Effector CD8-positive, alpha-beta T cell (primary cell): ENCODE measurements around the gene GOLGA6L2.
"Not testable (repeated sequence)": the region's sequence is repeated elsewhere in the genome, so short reads cannot be mapped to it uniquely, and the experiment has no call there.

Source experiments
- DNase-seq: peaks from one replicate; lab custom pipeline; 2025; lab: John Stamatoyannopoulos, UW

Gene GOLGA6L2

DNA sequence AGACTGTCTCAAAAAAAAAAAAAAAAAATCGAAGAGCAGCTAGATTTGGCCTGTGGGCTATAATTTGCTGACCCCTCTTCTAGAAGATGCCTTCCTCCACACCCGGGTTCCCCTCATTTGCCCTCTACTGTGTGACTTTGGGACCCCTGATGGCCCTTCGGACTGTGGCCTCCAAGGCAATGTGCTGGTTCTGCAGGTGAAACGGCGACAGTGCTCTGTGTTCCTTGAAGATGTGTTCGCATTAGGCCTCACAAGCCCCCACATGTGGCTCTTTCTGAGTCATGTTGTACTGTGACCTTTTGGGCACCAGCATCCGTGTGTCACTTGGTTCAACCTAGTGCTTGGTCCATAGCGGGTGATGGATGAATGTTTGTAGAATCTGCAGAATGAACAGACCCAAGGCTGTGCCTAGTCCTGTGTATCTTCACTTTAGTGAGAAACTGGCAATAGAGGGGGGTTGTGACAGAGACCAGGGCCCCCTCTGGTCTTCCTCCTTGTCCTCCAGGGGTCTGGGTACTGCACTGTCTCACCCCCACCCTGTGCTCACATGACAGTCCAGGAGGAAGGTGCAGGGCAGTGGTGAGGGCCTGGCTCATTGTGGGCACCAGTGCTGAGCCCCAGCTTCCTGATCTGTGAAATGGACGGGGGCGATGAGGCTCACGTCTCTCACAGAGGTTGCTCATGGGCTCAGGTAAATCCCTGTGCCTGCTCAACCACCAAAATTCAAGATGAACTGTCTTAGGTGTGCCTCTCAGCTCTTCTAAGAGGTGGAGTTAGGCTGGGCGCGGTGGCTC is 22.7 kb downstream of the GOLGA6L2 start:
- DNase-seq = no peak

DNA sequence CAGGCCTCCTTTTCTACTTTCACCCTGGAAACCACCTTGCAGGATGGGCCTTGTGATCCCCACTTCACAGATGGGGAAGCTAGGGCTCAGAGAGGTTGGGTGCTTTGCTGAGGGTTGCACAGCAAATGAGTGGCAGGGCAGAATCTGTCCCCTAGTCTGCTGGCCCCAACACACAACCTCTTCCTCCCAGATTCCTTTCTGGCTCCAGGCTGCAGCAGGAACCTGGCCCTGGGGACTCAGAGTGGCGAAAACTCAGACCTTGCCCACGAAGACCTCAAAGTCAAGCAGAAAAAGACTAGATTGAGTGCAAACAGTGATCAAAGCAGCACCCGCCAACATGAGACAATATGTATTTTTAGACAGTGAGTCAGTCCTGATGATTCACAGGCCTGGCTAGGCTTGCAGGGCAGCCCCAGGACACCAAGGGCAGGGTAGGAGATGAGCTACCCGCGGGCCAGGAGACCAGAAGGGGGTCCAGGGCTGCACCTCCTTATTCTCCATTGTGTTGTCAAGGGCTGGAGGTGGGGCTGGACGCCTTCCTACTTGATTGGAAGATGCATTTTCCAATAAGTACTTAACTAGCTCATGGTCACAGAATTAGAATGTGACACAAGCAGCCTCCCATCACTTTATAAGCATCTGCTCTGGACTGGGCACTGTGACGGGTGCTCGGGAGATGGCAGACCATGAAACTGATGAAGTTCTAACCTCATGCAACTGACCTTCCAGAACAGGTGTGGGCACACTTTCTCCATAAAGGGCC is 23.9 kb downstream of the GOLGA6L2 start:
- DNase-seq = no peak

DNA sequence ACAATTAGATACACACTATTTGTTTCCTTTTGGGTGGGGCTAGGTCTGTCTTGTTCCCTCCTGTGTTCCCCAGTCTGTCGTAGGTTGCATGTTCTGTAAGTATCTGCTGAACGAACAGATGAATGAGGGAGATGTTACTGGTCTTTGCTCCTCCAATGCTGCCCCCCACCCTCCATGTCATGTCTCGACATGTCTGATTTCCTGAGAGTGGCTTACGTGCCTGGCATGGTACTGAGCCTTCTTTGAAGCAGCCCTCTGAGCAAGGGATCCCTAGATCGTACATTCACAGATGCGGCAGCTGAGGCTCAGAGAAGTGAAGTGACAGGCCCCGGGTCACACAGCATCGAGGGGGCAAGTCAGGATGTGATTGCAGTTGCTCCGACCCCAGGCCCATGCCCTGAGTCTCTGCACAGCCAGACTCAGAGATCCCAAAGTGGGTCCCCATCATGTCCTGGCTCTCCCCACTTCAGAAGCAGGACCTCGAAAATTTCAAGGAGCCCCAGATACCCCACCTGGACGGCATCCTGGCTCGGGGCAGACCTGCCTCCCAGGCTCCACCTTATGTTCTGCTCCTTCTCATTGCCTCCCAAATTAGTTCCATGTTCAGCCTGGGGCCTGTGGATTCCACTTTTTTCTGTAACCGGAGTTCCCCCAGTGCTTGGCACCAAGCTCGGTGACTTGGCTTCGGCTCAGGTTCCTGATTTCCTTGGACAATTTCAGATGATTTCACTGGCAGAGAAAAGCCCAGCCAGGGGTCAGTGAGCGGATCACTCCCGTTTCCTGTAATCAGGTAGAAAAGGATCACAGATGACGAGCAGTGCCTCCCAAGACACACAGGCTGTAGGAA is 24.7 kb downstream of the GOLGA6L2 start:
- no peak for DNase-seq

DNA sequence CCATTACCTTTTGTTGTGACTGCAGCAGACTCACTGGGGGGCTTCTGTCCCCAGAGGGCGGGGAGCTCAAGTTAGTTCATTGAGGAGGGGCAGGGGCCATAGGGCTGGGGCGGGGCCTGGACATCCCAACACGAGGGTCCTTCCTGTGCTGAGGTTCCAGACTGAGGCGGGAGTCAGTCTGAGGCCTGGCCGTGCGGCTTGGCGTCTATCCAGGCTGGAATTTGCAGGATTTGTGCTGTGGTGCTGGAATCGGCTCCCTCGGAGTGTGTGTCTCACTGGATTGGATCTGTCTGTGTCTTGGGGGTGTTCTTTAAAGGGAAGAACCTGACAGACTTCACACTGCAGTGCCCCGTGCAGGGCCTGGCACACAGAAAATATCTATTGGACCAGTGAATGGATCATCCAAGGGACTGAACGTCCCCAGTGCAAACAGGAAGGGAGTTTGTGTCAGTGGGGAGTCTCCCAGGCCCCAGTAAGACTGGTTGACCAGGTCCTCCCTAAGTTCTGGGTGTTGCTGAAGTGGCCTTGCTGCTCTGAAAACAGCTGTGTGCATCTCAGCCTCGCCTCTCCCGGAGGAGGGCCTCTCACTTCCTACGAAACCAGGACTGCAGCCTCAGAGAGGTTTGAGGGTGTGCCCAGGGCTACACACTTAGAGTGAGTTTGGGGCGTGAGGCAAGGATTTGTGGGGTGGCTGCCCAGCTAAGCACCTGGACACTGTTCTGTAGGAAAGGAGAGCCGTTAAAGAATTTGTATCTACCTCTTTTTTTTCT is 26.1 kb downstream of the GOLGA6L2 start:
- DNase-seq = no peak

DNA sequence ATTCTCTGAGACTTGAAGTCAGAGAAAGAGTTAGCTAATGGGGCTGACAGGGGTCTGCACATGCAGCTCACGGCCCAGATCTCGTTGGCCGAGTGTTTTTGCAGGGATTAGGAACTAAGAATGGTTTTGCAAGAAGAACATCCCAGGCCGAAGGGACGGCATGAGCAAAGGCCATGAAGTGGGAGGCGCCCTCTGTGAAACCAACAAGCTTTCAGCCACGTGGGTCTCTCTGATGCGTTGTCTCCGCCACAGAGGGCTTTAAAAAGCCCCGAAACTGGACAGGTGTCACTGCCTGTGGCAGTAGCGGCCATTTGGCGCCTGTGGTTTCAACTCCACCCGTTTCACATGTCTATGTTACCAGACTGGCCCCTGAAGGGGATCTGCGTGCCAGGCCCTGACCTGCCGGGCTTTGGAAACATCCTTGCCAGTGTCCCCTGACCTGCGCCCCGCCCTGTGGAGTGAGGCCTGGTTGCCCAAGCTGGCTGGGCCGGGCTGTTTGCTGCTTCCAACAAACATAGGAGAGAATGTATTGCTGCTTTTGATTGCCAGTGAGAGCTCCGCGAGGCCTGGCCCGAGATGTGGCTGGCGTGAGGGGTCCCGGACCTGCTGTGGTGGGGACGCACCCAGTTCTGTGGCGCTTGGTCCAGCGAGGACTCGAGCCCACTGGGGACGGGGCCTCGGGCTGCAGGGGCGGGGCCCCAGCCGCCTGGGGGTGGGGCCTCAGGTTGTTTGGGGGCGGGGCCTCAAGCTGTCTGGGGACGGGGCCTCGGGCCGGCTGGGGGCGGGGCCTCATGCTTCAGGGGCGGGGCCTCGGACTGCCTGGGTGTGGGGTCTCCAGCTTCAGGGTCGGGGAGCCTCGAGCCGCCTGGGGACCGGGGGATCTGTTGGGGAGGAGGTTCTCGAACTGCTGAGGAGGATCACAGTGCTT is 30.4 kb downstream of the GOLGA6L2 start:
- no peak for DNase-seq

DNA sequence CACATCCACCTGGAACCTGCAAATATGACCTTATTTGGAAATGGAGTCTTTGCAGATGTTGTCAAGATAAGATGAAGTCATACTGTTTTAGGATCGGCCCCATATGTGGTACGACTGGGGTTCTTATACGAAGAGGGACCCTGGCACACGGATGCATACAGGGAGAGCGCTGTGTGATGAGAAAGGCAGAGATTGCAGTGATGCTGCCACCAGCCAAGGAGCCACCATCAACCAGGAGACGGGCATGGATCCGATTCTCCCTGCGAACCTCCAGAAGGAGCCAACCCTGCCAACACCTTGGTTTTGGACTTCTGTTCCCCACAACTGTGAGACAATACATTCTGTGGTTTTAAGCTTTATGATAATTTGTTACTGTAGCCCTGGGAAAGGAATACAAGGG is 31.2 kb downstream of the GOLGA6L2 start:
- DNase-seq = not testable (repeated sequence)

DNA sequence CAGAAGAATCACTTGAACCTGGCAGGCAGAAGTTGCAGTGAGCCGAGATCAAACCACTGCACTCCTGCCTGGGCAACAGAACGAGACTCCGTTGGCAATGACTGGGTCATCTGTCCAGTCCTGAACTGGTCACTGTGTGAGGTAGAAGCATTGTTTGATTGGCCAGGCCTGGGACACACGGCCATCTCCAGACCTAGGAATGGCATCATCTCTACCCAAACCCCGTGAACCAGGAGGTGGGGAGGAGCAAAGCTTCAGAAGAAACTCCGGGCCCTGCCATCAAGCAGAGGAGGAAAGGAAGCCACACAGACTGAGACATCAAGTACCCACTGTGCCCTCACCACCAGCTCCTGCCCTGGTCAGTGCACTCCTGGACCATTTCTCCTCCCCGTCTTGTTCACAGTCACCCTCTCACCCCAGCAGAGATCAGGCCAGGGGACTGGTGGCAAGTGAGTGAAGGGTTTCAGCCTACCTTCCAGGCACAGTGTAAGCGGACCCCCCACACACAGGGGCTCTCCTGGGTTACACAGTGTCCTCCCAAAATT is 31.6 kb downstream of the GOLGA6L2 start:
- DNase-seq = no peak

DNA sequence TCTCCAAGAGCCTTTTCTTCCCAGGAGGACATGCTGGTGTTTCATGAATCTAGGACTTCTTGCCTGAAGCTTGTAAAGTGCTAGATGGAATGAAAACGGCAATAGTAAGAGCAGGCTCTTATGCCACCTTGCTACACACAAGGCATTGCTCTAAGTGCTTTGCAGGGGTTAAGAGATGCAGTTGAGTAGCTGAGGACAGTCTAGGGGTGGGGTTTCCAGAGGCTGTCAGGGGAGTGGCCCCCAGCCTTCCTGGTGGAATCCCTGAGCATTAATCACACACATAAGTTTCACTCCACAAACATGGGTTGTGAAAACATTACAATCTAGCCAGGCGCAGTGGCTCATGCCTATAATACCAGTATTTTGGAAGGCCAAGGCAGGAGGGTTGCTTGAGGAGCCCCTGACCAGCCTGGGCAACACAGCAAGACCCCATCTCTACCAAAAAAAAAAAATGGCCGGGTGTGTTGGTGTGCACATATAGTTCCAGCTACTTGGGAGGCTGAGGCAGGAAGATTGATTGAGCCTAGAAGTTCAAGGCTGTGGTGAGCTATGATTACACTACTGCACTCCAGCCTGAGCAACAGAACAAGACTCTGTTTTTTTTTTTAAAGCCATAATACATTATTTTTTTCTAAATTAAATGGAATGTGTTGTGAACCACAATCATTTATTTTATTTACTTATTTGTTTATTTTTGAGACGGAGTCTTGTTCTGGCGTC is 34.0 kb downstream of the GOLGA6L2 start:
- DNase-seq = not testable (repeated sequence)

DNA sequence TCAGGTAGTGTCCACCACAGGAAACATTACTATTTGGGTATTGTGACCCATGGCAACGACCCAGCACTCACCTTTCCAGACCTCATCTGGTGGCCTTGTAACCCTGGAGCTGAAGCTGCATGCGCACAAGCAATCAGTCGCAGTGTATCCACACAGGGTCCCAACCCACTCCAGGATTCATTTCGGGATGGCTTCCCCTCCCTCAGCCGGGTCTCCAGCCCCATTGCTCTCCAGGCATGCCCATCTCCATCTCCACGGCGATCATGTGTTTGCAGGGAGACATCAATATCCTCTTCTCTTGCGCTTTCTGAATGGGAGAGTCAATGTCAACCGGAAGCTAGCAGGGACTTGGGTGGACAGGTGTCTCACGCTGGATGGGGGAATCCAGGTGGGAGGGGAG is 35.2 kb downstream of the GOLGA6L2 start:
- no peak for DNase-seq

DNA sequence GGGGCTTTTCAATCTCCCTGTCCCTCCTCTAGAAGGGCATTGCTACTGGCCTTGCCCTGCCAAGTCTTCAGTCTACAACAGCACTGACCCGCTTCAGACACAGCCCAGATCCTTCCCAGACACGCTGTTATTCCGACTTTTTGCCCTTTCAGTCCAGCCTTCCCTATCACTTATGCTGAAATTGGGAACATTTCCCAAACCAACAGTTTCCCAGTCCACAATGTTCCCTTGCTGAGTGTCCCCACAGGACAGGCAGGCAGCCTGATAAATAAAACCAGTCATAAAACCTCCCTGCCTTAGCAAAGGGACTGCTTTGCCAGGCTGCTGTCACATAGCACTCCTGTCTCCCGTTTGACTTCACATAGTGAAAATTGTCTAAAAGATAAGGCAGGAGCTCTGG is 43.5 kb downstream of the GOLGA6L2 start:
- no peak for DNase-seq

DNA sequence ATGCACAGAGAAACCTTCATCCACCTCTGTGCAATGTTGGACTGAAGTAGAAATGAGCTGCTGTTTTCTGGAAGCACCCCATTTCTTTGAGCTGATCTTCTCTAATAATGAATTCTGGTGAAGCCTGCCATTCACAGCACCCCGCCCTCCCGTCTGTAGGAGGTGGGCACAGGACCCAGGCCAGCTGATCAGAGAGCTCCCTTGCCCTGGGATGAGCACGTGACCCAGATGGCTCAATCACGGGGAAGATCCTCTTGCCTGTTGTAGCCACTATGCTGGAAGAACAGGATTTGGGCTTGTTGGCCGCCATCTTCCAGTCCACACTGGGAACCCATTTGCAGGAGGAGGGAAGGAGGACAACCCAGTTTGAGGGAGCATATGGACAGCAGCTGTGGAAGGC is 44.5 kb downstream of the GOLGA6L2 start:
- no peak for DNase-seq

DNA sequence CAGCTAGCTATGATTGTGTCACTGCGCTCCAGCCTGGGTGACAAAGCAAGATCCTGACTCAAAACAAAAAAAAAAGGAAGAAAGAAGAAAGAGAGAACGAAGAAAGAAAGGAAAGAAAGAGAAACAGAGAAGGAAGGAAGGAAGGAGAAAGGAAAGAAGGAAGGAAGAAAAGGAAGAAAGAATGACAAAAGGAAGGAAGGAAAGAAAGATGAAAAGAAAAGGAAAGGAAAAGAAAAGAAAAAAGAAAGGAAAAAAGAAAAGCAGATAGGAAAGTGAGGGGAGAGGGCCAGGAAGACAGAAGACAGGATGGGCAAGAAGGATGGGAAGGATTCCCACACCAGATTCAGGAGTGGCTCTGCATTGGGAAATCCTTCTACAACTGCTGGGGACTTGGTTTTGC is 44.9 kb downstream of the GOLGA6L2 start:
- no peak for DNase-seq

DNA sequence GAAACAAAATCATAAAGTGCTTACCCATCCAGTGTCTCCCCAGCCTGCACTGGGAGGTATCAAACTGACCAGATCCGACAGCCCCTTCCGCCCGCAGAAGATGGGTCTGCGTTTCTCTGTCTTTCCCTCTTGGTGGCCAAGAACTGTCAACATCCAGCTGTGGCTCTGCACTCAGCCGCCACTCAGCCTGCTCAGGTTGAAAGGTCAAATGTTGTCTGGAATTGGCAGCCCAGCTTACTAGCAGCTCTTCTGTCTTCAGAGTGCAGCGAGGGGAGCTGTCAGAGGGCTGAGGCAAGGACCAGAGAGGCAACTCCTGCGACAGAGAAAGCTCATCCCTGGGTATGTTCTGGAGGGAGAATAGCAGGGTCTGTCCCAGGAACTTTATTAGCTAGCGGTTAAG is 45.4 kb downstream of the GOLGA6L2 start:
- DNase-seq = no peak

DNA sequence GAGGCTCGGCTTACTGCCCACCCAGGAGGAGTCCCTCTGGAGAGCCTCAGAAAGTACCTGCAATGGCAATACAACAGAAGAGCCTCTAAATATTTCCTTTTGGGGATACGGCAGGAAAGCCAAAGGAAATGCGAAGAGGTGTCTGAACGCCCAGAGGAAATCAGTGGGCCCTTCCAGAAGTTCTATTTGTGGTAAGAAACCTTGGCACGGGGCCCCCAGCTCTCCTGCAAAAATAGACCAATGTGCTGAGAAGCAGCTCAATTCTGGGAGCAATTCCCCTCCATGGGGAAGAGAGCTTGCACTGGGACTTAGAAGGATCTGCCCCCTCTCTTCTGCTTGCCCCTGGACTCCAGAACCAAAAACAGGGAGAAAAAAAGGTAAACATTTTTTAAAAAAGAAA is 47.8 kb downstream of the GOLGA6L2 start:
- not testable (repeated sequence) for DNase-seq

DNA sequence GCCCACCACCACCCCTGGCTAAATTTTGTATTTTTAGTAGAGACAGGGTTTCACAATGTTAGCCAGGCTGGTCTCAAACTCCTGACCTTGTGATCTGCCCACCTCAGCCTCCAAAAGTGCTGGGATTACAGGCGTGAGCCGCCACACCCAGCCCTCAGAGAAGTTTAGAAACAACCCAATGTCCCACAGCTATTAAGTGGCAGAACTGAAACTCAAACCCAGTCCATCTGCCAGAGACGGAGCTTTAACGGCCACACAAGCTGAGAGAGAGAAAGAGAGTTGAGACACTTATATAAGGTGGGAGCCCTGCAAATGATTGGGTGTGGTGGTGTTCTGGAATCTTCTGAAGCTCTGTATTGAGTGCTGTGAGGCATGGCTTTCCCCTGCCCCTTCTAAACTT is 48.7 kb downstream of the GOLGA6L2 start:
- not testable (repeated sequence) for DNase-seq

DNA sequence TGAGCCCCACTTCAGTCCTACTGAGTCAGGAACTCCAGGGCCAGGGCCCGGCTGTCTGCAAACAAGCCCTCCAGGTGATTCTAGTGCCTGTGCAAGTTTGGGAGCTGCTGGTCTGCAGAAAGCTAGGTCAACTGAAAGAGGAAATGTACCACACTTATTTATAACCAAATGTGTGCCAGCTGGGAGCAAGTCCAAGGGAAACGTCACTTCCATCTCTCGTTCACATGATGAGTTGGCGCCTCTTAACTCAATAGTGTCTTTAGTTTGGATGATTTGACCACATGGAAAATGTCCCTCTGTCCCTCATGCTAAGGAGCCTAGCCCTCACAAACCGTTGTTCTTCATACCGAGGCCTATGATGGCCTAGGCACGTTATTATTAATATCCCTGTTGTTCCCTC is 49.3 kb downstream of the GOLGA6L2 start:
- no peak for DNase-seq

DNA sequence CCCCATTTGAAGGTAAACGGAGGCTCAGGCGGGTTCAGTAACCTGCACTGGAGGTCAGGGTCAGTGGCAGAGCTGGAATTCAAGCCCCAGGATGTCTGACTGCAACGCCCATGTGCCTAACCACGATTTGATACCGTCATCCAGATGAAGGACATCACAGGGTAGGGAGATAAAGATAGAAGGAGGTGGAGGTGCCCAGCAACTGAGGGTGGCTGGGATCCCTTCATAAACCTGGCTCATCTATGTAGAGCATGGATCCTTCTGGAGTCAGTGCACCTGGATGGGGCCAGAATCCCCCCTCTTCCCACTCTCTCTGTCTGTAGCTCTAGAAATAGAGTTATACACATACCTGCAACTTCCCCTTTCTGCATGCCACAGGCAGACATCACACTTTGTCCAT is 51.2 kb downstream of the GOLGA6L2 start:
- DNase-seq = no peak

DNA sequence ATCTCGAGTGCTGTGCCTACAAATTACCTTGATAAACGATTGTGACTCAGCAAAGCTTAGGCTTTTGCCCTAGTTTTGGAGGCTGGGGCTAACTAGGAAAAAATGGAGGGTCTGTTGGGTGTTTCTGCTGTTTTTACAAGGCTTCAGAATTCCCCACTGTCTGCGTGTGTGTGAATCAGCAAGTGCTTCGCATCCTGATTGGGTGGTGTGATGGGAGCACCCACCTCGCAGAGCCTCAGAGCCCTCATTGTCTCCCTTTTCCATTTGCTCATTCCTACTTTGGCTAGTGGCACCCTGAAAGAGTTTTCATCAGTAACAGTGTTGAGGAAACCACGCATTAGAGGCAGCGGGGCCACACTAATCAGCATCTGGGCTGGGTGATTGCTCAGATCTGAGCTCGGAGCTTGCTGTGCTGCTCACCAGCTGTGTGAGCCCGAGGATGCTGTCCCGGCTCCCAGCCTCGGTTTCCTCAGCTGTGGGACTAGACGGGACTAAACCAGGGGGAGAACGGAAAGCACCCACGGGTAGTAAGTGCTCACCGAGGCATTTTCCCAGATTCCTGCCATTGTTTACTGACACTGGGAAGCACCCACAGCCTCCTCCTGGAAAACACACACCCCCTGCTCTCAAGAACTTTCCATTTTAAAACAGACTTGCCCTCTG is 51.9 kb downstream of the GOLGA6L2 start:
- DNase-seq = no peak
